Stimulated activated naive B cell treated with anti-CD40 and anti-IgM and Interleukin-4, amounts not matched to agents 10 μg/mL and 1 μg/mL and 100 μg/mL, for 72 hours (primary cell): Measurements from ENCODE around the gene SCAMP4.

Experiments
- ATAC-seq, 2 donors: fragments of 150-1000 bp; cut with Tn5 transposase; replicated peaks; 2 replicates each; pipeline ENCODE4 v1.10.0; 2021; ENCODE audit warnings: moderate library complexity in 1 of 2
- DNase-seq: peaks from one replicate; pipeline ENCODE4 v3.0.0; 2021
- H3K27ac Mint-ChIP-seq: one replicate; pipeline ENCODE4 v1.8.0; 2022; ENCODE audit warnings: mild to moderate bottlenecking, mixed read lengths
- H3K27me3 Mint-ChIP-seq, 2 donors: one replicate each; pipeline ENCODE4 v1.8.0; 2022; ENCODE audit warnings: mixed read lengths in 2 of 2
- H3K36me3 Mint-ChIP-seq, 2 donors: one replicate each; pipeline ENCODE4 v1.8.0; 2022; ENCODE audit warnings: mixed read lengths in 2 of 2, mild to moderate bottlenecking in 1 of 2
- H3K4me1 Mint-ChIP-seq, 2 donors: one replicate each; pipeline ENCODE4 v1.8.0; 2022; ENCODE audit warnings: mixed read lengths in 2 of 2, mild to moderate bottlenecking in 1 of 2
- H3K4me3 Mint-ChIP-seq, 2 donors: one replicate each; pipeline ENCODE4 v1.8.0; 2022; ENCODE audit warnings: mild to moderate bottlenecking in 2 of 2, mixed read lengths in 2 of 2, moderate library complexity in 1 of 2
- H3K9me3 Mint-ChIP-seq, 2 donors: one replicate each; pipeline ENCODE4 v1.8.0; 2022; ENCODE audit warnings: mixed read lengths in 2 of 2, mild to moderate bottlenecking in 1 of 2

The SCAMP4 gene

GRCh38 chr19:1906985-1907562 lies 1.9 kb downstream of the SCAMP4 start:
- Mint-ChIP-seq H3K4me3 (peak overlapping the region; percentile 16 to 57), H3K27me3 (no peaks in the 10 kb centered on the region), H3K9me3 (no peaks in the 10 kb centered on the region), H3K36me3 (peaks cover 11 to 19% of the 10 kb centered on the region in 2 donors), H3K27ac (peak overlapping the region; percentile 42), H3K4me1 (peaks cover 42 to 71% of the 10 kb centered on the region in 2 donors)
- no peak for ATAC-seq
- DNase-seq, result no peak

GRCh38 chr19:1907563-1908363 lies 2.6 kb downstream of the SCAMP4 start:
- no peak for DNase-seq
- H3K4me1 Mint-ChIP-seq, result peaks cover 42 to 70% of the 10 kb centered on the region in 2 donors
- no peaks in the 10 kb centered on the region for H3K9me3 Mint-ChIP-seq
- peaks cover 12 to 19% of the 10 kb centered on the region in 2 donors for H3K36me3 Mint-ChIP-seq
- no peak overlapping the region for H3K27ac Mint-ChIP-seq
- H3K27me3 Mint-ChIP-seq, result no peaks in the 10 kb centered on the region
- H3K4me3 Mint-ChIP-seq, result no peak overlapping the region
- ATAC-seq, result no peak

- Mint-ChIP-seq H3K27ac (no peak overlapping the region), H3K27me3 (no peaks in the 10 kb centered on the region), H3K4me1 (peaks cover 40 to 69% of the 10 kb centered on the region in 2 donors), H3K36me3 (peaks cover 18 to 22% of the 10 kb centered on the region in 2 donors), H3K9me3 (no peaks in the 10 kb centered on the region), H3K4me3 (no peak overlapping the region)
- ATAC-seq (no peak), DNase-seq (no peak)
These were observed 3.1 kb downstream of the SCAMP4 start for GRCh38 chr19:1908364-1908678.

GRCh38 chr19:1909761-1910080 lies 4.5 kb downstream of the SCAMP4 start:
- Mint-ChIP-seq H3K27me3 (no peaks in the 10 kb centered on the region), H3K9me3 (no peaks in the 10 kb centered on the region), H3K27ac (peak overlapping the region; percentile 51), H3K36me3 (peaks cover 18 to 22% of the 10 kb centered on the region in 2 donors), H3K4me1 (peaks cover 31 to 64% of the 10 kb centered on the region in 2 donors), H3K4me3 (peak overlapping the region; percentile 25 to 59)
- DNase-seq (no peak), ATAC-seq (no peak)

- peak overlapping the region in 1 of 2 donors; percentile 25 for H3K4me3 Mint-ChIP-seq
- peaks cover 18 to 22% of the 10 kb centered on the region in 2 donors for H3K36me3 Mint-ChIP-seq
- no peaks in the 10 kb centered on the region for H3K9me3 Mint-ChIP-seq
- H3K27me3 Mint-ChIP-seq, result no peaks in the 10 kb centered on the region
- no peak for DNase-seq
- ATAC-seq, result no peak
- H3K27ac Mint-ChIP-seq, result no peak overlapping the region
- peaks cover 29 to 60% of the 10 kb centered on the region in 2 donors for H3K4me1 Mint-ChIP-seq
These were observed 5.0 kb downstream of the SCAMP4 start for GRCh38 chr19:1910177-1910576.

GRCh38 chr19:1911098-1911497 lies 5.9 kb downstream of the SCAMP4 start:
- Mint-ChIP-seq H3K27ac (no peak overlapping the region), H3K36me3 (peaks cover 18 to 28% of the 10 kb centered on the region in 2 donors), H3K4me1 (peaks cover 24 to 51% of the 10 kb centered on the region in 2 donors), H3K9me3 (no peaks in the 10 kb centered on the region), H3K27me3 (no peaks in the 10 kb centered on the region), H3K4me3 (no peak overlapping the region)
- DNase-seq, result no peak
- no peak for ATAC-seq

GRCh38 chr19:1911995-1912394 lies 6.8 kb downstream of the SCAMP4 start:
- H3K9me3 Mint-ChIP-seq, result no peaks in the 10 kb centered on the region
- H3K27ac Mint-ChIP-seq, result no peak overlapping the region
- no peak overlapping the region for H3K4me3 Mint-ChIP-seq
- H3K36me3 Mint-ChIP-seq, result peaks cover 19 to 29% of the 10 kb centered on the region in 2 donors
- ATAC-seq (no peak), DNase-seq (no peak)
- no peaks in the 10 kb centered on the region for H3K27me3 Mint-ChIP-seq
- peaks cover 24 to 44% of the 10 kb centered on the region in 2 donors for H3K4me1 Mint-ChIP-seq

- Mint-ChIP-seq H3K9me3 (no peaks in the 10 kb centered on the region), H3K36me3 (peaks cover 20 to 30% of the 10 kb centered on the region in 2 donors), H3K27ac (peak overlapping the region; percentile 59), H3K4me3 (no peak overlapping the region), H3K27me3 (no peaks in the 10 kb centered on the region), H3K4me1 (peaks cover 22 to 36% of the 10 kb centered on the region in 2 donors)
- ATAC-seq (no peak), DNase-seq (no peak)
These were observed 7.7 kb downstream of the SCAMP4 start for GRCh38 chr19:1912760-1913505.

GRCh38 chr19:1913781-1914577 lies 8.8 kb downstream of the SCAMP4 start:
- no peak overlapping the region for H3K27ac Mint-ChIP-seq
- DNase-seq (no peak), ATAC-seq (no peak)
- H3K4me1 Mint-ChIP-seq, result peaks cover 14 to 30% of the 10 kb centered on the region in 2 donors
- H3K4me3 Mint-ChIP-seq, result no peak overlapping the region
- no peaks in the 10 kb centered on the region for H3K9me3 Mint-ChIP-seq
- H3K27me3 Mint-ChIP-seq, result no peaks in the 10 kb centered on the region
- H3K36me3 Mint-ChIP-seq, result peaks cover 27 to 30% of the 10 kb centered on the region in 2 donors

- DNase-seq, result no peak
These were observed 9.7 kb downstream of the SCAMP4 start for GRCh38 chr19:1914826-1915341.

GRCh38 chr19:1917146-1917545 lies 11.9 kb downstream of the SCAMP4 start:
- H3K4me3 Mint-ChIP-seq, result no peak overlapping the region
- ATAC-seq (no peak), DNase-seq (no peak)
- peaks cover 33 to 37% of the 10 kb centered on the region in 2 donors for H3K36me3 Mint-ChIP-seq
- no peaks in the 10 kb centered on the region for H3K9me3 Mint-ChIP-seq
- no peaks in the 10 kb centered on the region for H3K27me3 Mint-ChIP-seq
- H3K4me1 Mint-ChIP-seq, result peaks cover 6 to 14% of the 10 kb centered on the region in 2 donors
- H3K27ac Mint-ChIP-seq, result no peak overlapping the region

More at GRCh38 chr19:1914826-1915341, 9.7 kb downstream of the SCAMP4 start:
- Mint-ChIP-seq H3K4me3 (no peak overlapping the region), H3K27ac (no peak overlapping the region), H3K36me3 (peaks cover 24 to 28% of the 10 kb centered on the region in 2 donors), H3K4me1 (peaks cover 8 to 21% of the 10 kb centered on the region in 2 donors), H3K9me3 (no peaks in the 10 kb centered on the region), H3K27me3 (no peaks in the 10 kb centered on the region)
- ATAC-seq, result no peak

- Mint-ChIP-seq H3K9me3 (no peaks in the 10 kb centered on the region), H3K36me3 (peaks cover 31 to 45% of the 10 kb centered on the region in 2 donors), H3K4me3 (no peak overlapping the region), H3K27ac (no peak overlapping the region), H3K4me1 (peaks cover 6 to 14% of the 10 kb centered on the region in 2 donors), H3K27me3 (no peaks in the 10 kb centered on the region)
- no peak for ATAC-seq
- DNase-seq, result no peak
These were observed 12.7 kb downstream of the SCAMP4 start for GRCh38 chr19:1917926-1918325.

- H3K36me3 Mint-ChIP-seq, result peaks cover 33 to 49% of the 10 kb centered on the region in 2 donors
- H3K27me3 Mint-ChIP-seq, result no peaks in the 10 kb centered on the region
- no peak overlapping the region for H3K27ac Mint-ChIP-seq
- no peak overlapping the region for H3K4me3 Mint-ChIP-seq
- H3K4me1 Mint-ChIP-seq, result peaks cover 6 to 12% of the 10 kb centered on the region in 2 donors
- ATAC-seq, result no peak
- H3K9me3 Mint-ChIP-seq, result no peaks in the 10 kb centered on the region
- no peak for DNase-seq
These were observed 13.8 kb downstream of the SCAMP4 start for GRCh38 chr19:1918975-1919374.

GRCh38 chr19:1920644-1921043 lies 15.4 kb downstream of the SCAMP4 start:
- Mint-ChIP-seq H3K27me3 (no peaks in the 10 kb centered on the region), H3K9me3 (no peaks in the 10 kb centered on the region), H3K36me3 (peaks cover 33 to 55% of the 10 kb centered on the region in 2 donors), H3K27ac (no peak overlapping the region), H3K4me1 (peaks cover 3 to 9% of the 10 kb centered on the region in 2 donors), H3K4me3 (no peak overlapping the region)
- DNase-seq (no peak), ATAC-seq (no peak)
